ENCODE measurements around the gene CARD11.
A peak's percentile ranks its signal among the peaks of the same experiment; 100 is the strongest.

Gene CARD11

GRCh38 chr7:3073763-3074458, 30.2 kb upstream of the CARD11 start:
- DNase-seq (ENCODE audit: low spot score), result no peak
- no peak for TF ChIP-seq CTCF (IDR thresholded peaks at IDR 0.05; ENCODE audit: extremely low read depth, missing control alignments)

GRCh38 chr7:3070908-3071307, 27.2 kb upstream of the CARD11 start:
- no peak for DNase-seq (ENCODE audit: low spot score)
- no peak for TF ChIP-seq CTCF (IDR thresholded peaks at IDR 0.05; ENCODE audit: extremely low read depth, missing control alignments)

GRCh38 chr7:3069771-3070449, 26.2 kb upstream of the CARD11 start:
- TF ChIP-seq CTCF (IDR thresholded peaks at IDR 0.05; ENCODE audit: extremely low read depth, missing control alignments), result no peak
- DNase-seq (ENCODE audit: low spot score), result no peak

GRCh38 chr7:3068530-3068929, 24.9 kb upstream of the CARD11 start:
- DNase-seq (ENCODE audit: low spot score), result peak; percentile 34
- TF ChIP-seq CTCF (IDR thresholded peaks at IDR 0.05; ENCODE audit: extremely low read depth, missing control alignments), result no peak

- TF ChIP-seq CTCF (IDR thresholded peaks at IDR 0.05; ENCODE audit: extremely low read depth, missing control alignments), result no peak
- no peak for DNase-seq (ENCODE audit: low spot score)
Observed at GRCh38 chr7:3067606-3068380, 24.1 kb upstream of the CARD11 start.

GRCh38 chr7:3067193-3067592, 23.5 kb upstream of the CARD11 start:
- peak; percentile 49 for DNase-seq (ENCODE audit: low spot score)
- no peak for TF ChIP-seq CTCF (IDR thresholded peaks at IDR 0.05; ENCODE audit: extremely low read depth, missing control alignments)

- TF ChIP-seq CTCF (IDR thresholded peaks at IDR 0.05; ENCODE audit: extremely low read depth, missing control alignments), result no peak
- DNase-seq (ENCODE audit: low spot score), result no peak
Observed at GRCh38 chr7:3066506-3066905, 22.8 kb upstream of the CARD11 start.

All from GM20000 (cell line).